ENCODE measurements around the gene CLASRP.
A peak's percentile ranks its signal among the peaks of the same experiment; 100 is the strongest.
"Not testable (repeated sequence)": the region's sequence is repeated elsewhere in the genome, so short reads cannot be mapped to it uniquely, and the experiment has no call there.

The CLASRP gene

GRCh38 chr19:45038931-45039893, at the start of gene CLASRP:
CLASRP (plus strand) TSS chr19:45039045; CDS start chr19:45040213, 1,168 bp downstream.
- DNase-seq, result peak; percentile 85

GRCh38 chr19:44990459-44990858, 48.4 kb upstream of the CLASRP start:
- no peak for DNase-seq

- no peak for DNase-seq
Measured at GRCh38 chr19:44990966-44991365, 47.9 kb upstream of the CLASRP start.

- DNase-seq, result no peak
Measured at GRCh38 chr19:44992336-44993163, 46.3 kb upstream of the CLASRP start.

GRCh38 chr19:44993526-44993925, 45.3 kb upstream of the CLASRP start:
- DNase-seq, result no peak

GRCh38 chr19:44993926-44994537, 44.8 kb upstream of the CLASRP start:
- DNase-seq, result no peak

GRCh38 chr19:44998025-44998424, 40.8 kb upstream of the CLASRP start:
- no peak for DNase-seq

GRCh38 chr19:44999131-44999925, 39.5 kb upstream of the CLASRP start:
- DNase-seq, result not testable (repeated sequence)

GRCh38 chr19:45000665-45001064, 38.2 kb upstream of the CLASRP start:
- not testable (repeated sequence) for DNase-seq

GRCh38 chr19:45001087-45001739, 37.6 kb upstream of the CLASRP start, which contains the start of gene RELB:
RELB (plus strand) TSS chr19:45001464; CDS start chr19:45001580, 116 bp downstream.
- DNase-seq, result peak; percentile 90

GRCh38 chr19:45003485-45003884, 35.4 kb upstream of the CLASRP start:
- DNase-seq, result no peak

- DNase-seq, result no peak
Measured at GRCh38 chr19:45005787-45006186, 33.1 kb upstream of the CLASRP start.

GRCh38 chr19:45008552-45008951, 30.3 kb upstream of the CLASRP start:
- DNase-seq, result no peak

- no peak for DNase-seq
Measured at GRCh38 chr19:45009625-45010255, 29.1 kb upstream of the CLASRP start.

- DNase-seq, result no peak
Measured at GRCh38 chr19:45010306-45010705, 28.5 kb upstream of the CLASRP start.

- no peak for DNase-seq
Measured at GRCh38 chr19:45011959-45012358, 26.9 kb upstream of the CLASRP start.

- peak; percentile 63 for DNase-seq
Measured at GRCh38 chr19:45016388-45017314, 22.2 kb upstream of the CLASRP start.

GRCh38 chr19:45019187-45019586, 19.7 kb upstream of the CLASRP start:
- DNase-seq, result no peak

- no peak for DNase-seq
Measured at GRCh38 chr19:45020071-45020470, 18.8 kb upstream of the CLASRP start.

GRCh38 chr19:45021971-45022370, 16.9 kb upstream of the CLASRP start:
- no peak for DNase-seq

Data from fibroblast of upper back skin (primary cell).